Kidney (tissue), 14 donors: Measurements from ENCODE around the gene KCNQ2. TPM values are rescaled to one million over a fixed set of nuclear protein-coding genes. Genes with fewer than 3 reads are reported as not detected.

ENCODE experiments used
- DNase-seq, 5 donors: peaks; one replicate each; pipeline ENCODE4 v3.0.0-alpha.2; 2013 to 2020
- FAIRE-seq: peaks from 2 replicates; lab custom pipeline; 2012; peaks lifted over from hg19 to GRCh38; lab: Jason Lieb, UNC
- H3K27ac ChIP-seq, 2 donors: one replicate each; pipeline ENCODE4 v1.7.0; 2013; ENCODE audit warnings: low read depth in 2 of 2, low read length in 2 of 2, inconsistent platforms in 1 of 2
- H3K27me3 ChIP-seq: one replicate; pipeline ENCODE4 v1.7.1; 2013; ENCODE audit warnings: low read length, inconsistent platforms; ENCODE audit not compliant: control insufficient read depth, insufficient read depth
- H3K36me3 ChIP-seq, 3 donors: one replicate each; pipeline versions ENCODE4 v1.7.0 to v1.7.1; 2013; ENCODE audit warnings: low read length in 3 of 3, control low read depth in 1 of 3, inconsistent platforms in 1 of 3; ENCODE audit not compliant: insufficient read depth in 3 of 3, control insufficient read depth in 2 of 3
- H3K4me1 ChIP-seq, 3 donors: one replicate each; pipeline versions ENCODE4 v1.7.0 to v1.7.1; 2013; ENCODE audit warnings: low read length in 3 of 3, inconsistent platforms in 1 of 3, low read depth in 1 of 3; ENCODE audit not compliant: control insufficient read depth in 2 of 3, insufficient read depth in 2 of 3
- H3K4me3 ChIP-seq, 3 donors: one replicate each; pipeline versions ENCODE4 v1.7.0 to v1.8.1; 2013; ENCODE audit warnings: low read length in 3 of 3, control low read depth in 1 of 3, inconsistent platforms in 1 of 3
- H3K9ac ChIP-seq, 3 donors: one replicate each; pipeline versions ENCODE4 v1.7.0 to v1.7.1; 2013; ENCODE audit warnings: low read length in 3 of 3, control low read depth in 1 of 3, inconsistent platforms in 1 of 3
- H3K9me3 ChIP-seq, 3 donors: one replicate each; pipeline versions ENCODE4 v1.7.0 to v1.7.1; 2013; ENCODE audit warnings: low read length in 3 of 3, control low read depth in 1 of 3, inconsistent platforms in 1 of 3; ENCODE audit not compliant: control insufficient read depth in 2 of 3, insufficient read depth in 1 of 3
- intact Hi-C: fragments of 100-400 bp; cut with DNase I; formaldehyde crosslinking; loops from one replicate; pipeline ENCODE4 v1.11.1; 2022
- polyA plus RNA-seq: library from polyadenylated mRNA; stranded (reverse); fragments of 350-450 nt; fragmentation: Illumina TruSeq; extraction: RNeasy Lipid Tissue Mini Kit (QIAGEN cat#74804); gene quantifications from one replicate; pipeline ENCODE4 v1.2.3, GENCODE V29; 2014; ENCODE audit warnings: low read depth, low replicate concordance; ENCODE audit not compliant: insufficient read depth
- total RNA-seq: library from RNA; stranded (reverse); fragmentation: NEBNext Ultra II Directional; extraction: Animal tissue kit (Norgen Biotek cat#: 25700); gene quantifications from one replicate; pipeline ENCODE4 v1.2.1, GENCODE V29; 2021
- TF ChIP-seq, protein P1 (sequence below): IDR thresholded peaks from 3 replicates; pipeline ENCODE4 v1.5.1; 2012; ENCODE audit warnings: mild to moderate bottlenecking, moderate library complexity, borderline replicate concordance; ENCODE audit not compliant: insufficient read depth; ENCODE audit errors: extremely low read depth
- donor health status: control.
- donor health status: control.
- donor health status: control.
- donor health status: control.
- donor health status: control.
- donor health status: DM: yes; HTN: yes; CAD: no.
- donor health status: Normal renal cell carcinoma (clear cell type).

The KCNQ2 gene
- total and polyA plus RNA-seq, 2 donors from 2014 or later, result 2.2 TPM; not detected in 1

DNA sequence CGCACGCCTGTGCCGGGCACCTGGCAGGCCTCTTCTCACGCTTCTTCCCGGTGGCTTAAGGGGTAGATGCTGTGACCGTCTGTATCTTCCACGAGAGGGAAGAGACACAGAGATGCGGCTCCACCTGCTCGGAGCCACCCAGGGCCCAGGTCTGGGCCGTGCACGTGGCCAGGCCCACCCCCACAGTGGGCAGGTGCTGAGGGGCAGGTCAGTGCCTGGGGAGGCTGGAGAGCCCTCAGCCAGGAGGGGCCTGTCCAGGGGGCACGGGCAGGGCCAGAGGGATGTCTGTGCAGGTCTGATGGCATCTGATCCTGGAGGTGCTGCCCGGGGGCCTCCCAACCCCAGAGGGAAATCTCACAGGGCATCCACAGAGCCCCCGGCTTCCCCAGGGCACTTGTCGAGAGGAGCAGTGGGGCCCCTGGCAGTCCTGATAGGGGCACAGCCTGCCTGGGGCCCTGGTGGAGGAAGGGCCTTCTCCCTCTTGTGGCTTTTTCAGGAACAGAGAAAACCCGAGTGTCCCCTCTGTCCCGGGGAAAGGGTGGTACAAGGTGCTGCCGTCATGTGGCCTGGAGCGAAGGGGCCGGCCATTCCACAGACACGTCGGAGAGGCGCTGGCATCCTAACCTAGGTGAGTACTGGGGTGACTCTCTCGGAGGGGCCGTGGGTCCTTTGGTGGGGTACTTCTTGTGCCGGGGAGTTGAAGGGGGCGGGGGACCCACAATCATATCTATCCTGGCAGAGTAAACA is 61.1 kb downstream of the KCNQ2 start:
- TF ChIP-seq, protein P1, sequence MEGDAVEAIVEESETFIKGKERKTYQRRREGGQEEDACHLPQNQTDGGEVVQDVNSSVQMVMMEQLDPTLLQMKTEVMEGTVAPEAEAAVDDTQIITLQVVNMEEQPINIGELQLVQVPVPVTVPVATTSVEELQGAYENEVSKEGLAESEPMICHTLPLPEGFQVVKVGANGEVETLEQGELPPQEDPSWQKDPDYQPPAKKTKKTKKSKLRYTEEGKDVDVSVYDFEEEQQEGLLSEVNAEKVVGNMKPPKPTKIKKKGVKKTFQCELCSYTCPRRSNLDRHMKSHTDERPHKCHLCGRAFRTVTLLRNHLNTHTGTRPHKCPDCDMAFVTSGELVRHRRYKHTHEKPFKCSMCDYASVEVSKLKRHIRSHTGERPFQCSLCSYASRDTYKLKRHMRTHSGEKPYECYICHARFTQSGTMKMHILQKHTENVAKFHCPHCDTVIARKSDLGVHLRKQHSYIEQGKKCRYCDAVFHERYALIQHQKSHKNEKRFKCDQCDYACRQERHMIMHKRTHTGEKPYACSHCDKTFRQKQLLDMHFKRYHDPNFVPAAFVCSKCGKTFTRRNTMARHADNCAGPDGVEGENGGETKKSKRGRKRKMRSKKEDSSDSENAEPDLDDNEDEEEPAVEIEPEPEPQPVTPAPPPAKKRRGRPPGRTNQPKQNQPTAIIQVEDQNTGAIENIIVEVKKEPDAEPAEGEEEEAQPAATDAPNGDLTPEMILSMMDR, result no peak
- no peaks in the 10 kb centered on the region for H3K4me1 ChIP-seq
- no peak overlapping the region for H3K27ac ChIP-seq
- H3K9ac ChIP-seq, result no peak overlapping the region
- no peak overlapping the region for H3K4me3 ChIP-seq
- no peaks in the 10 kb centered on the region for H3K9me3 ChIP-seq
- no peak for FAIRE-seq
- no peaks in the 10 kb centered on the region for H3K27me3 ChIP-seq
- no peaks in the 10 kb centered on the region for H3K36me3 ChIP-seq
- no peak for DNase-seq
- intact Hi-C loops, result no loop called here

DNA sequence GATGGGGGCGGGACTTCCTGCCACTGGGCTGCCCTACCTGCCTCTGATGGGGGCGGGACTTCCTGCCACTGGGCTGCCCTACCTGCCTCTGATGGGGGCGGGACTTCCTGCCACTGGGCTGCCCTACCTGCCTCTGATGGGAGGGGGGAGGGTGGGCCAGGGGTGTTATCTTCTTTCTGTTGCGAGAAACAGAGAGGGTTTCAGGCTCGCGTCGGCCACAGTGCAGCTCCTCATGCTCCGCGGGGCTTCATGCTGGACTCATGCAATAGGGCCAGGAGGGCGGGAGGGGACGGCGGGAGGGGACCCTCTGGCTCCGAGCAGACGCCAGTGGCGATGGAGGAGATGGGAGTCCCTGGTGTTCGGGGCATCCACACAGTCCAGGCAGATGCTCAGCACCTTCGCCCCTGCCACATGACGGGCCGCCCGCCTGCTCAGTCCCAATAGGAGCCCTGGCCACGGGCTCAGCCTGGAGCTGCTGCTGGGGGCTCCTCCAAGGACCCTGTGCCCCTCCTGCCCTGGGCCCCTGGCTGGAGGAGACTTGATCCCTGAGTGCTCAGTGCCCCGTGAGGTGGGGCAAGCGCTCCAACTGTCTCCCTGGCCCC is 62.5 kb downstream of the KCNQ2 start:
- TF ChIP-seq, protein P1, result no peak
- intact Hi-C loops, result no loop called here
- no peak for FAIRE-seq

GRCh38 chr20:63409066-63409833 is 63.2 kb downstream of the KCNQ2 start:
- TF ChIP-seq, protein P1, result no peak
- Histone ChIP-seq H3K36me3 (no peaks in the 10 kb centered on the region), H3K4me1 (no peaks in the 10 kb centered on the region), H3K4me3 (no peak overlapping the region), H3K9me3 (no peaks in the 10 kb centered on the region), H3K27me3 (no peaks in the 10 kb centered on the region), H3K27ac (no peak overlapping the region), H3K9ac (no peak overlapping the region)
- FAIRE-seq (no peak), DNase-seq (no peak)
- intact Hi-C loops, result no loop called here

More for the DNA sequence above, 62.5 kb downstream of the KCNQ2 start:
- Histone ChIP-seq H3K9ac (no peak overlapping the region), H3K4me1 (no peaks in the 10 kb centered on the region), H3K9me3 (no peaks in the 10 kb centered on the region), H3K4me3 (no peak overlapping the region), H3K27ac (no peak overlapping the region), H3K27me3 (no peaks in the 10 kb centered on the region), H3K36me3 (no peaks in the 10 kb centered on the region)
- DNase-seq, result no peak
